Measurements from ENCODE around the gene TNFRSF1A. TPM values are rescaled to one million over a fixed set of nuclear protein-coding genes. Genes with fewer than 3 reads are reported as not detected.

The TNFRSF1A gene
- total and polyA plus RNA-seq, 12 donors: 29.4 to 100 (median 39.2) TPM

DNA sequence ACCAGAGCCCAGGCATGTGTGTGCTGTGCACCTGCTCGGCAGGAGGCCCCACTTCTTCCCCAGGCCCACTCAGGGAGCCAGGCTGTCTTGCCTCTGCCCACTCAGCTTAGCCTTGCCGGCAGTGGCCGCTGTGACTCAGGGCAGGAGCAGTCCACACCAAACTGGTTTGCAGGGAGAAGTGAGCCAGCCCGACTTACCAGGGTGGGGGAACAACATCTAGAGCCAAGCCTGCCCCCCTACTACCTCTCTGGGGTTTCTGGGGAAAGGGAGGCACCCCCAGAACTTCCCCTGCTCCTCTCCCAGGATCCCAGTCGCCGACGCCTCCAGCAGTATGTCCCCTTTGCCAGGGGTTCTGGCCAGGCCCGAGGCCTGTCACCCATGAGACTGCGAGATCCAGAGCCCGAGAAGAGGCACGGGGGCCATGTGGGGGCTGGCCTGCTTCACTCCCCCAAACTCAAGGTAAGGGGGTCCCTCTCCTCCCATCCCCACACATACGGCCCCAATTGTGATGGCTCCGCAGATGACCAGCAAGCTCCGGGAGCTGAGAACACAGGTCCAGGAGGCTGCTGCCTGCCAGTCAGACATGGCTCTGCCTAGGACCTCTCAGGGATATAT lies 28.4 kb downstream of the TNFRSF1A start:
- no peak for TF ChIP-seq CTCF (IDR thresholded peaks at IDR 0.05)
- 94 to 98% methylated on average over 14 of the region's 14 CpGs for WGBS, 2 donors
- no peaks in the 10 kb centered on the region for H3K9me3 ChIP-seq
- intact Hi-C loops (cut with DNase I): no loop called here
- no peak overlapping the region for H3K27ac ChIP-seq
- H3K4me1 ChIP-seq: peaks cover 0 to 13% (median 8%) of the 10 kb centered on the region in 9 donors
- DNase-seq (no peak), ATAC-seq (no peak)
- no peak overlapping the region for H3K4me3 ChIP-seq
- peaks cover 8 to 23% (median 20%) of the 10 kb centered on the region in 7 donors for H3K27me3 ChIP-seq
- no peaks in the 10 kb centered on the region for H3K36me3 ChIP-seq

GRCh38 chr12:6312529-6313325 lies 29.1 kb downstream of the TNFRSF1A start:
- no peaks in the 10 kb centered on the region for H3K36me3 ChIP-seq
- peaks cover 8 to 26% (median 21%) of the 10 kb centered on the region in 7 donors for H3K27me3 ChIP-seq
- TF ChIP-seq CTCF (IDR thresholded peaks at IDR 0.05): no peak
- no peak overlapping the region for H3K27ac ChIP-seq
- peaks cover 0 to 18% (median 5%) of the 10 kb centered on the region in 9 donors for H3K4me1 ChIP-seq
- no peak overlapping the region for H3K4me3 ChIP-seq
- DNase-seq (no peak), ATAC-seq (peak in 4 of 8 donors; percentile 9 to 28 (median 16))
- 73 to 89% methylated on average over 11 of the region's 11 CpGs for WGBS, 2 donors
- intact Hi-C loops (cut with DNase I): no loop called here
- no peaks in the 10 kb centered on the region for H3K9me3 ChIP-seq

GRCh38 chr12:6311822-6312528 lies 29.9 kb downstream of the TNFRSF1A start:
- no peak for DNase-seq
- intact Hi-C loops (cut with DNase I): no loop called here
- no peak overlapping the region for H3K27ac ChIP-seq
- H3K36me3 ChIP-seq: no peaks in the 10 kb centered on the region
- H3K4me1 ChIP-seq: peaks cover 0 to 25% (median 5%) of the 10 kb centered on the region in 9 donors
- WGBS, 2 donors: 96 to 100% methylated on average over 8 of the region's 8 CpGs
- no peaks in the 10 kb centered on the region for H3K9me3 ChIP-seq
- H3K4me3 ChIP-seq: no peak overlapping the region
- peaks cover 8 to 27% (median 21%) of the 10 kb centered on the region in 7 donors for H3K27me3 ChIP-seq
- ATAC-seq: no peak
- TF ChIP-seq CTCF (IDR thresholded peaks at IDR 0.05): no peak

All from heart right ventricle (tissue), 16 donors.